Stimulated activated CD4-positive, alpha-beta T cell treated with anti-CD3 and anti-CD28 coated beads, TNF-alpha, amount 100 ng/mL, for 48 hours (primary cell): ENCODE results near the gene ENO2.

Source experiments
- DNase-seq, 3 donors: peaks; one replicate each; pipeline ENCODE4 v3.0.0-alpha.2; 2020; ENCODE audit warnings: low read depth in 3 of 3

The ENO2 gene

GRCh38 chr12:6960593-6961277 is 46.4 kb downstream of the ENO2 start:
- no peak for DNase-seq

GRCh38 chr12:6961278-6961694 is 46.9 kb downstream of the ENO2 start:
- DNase-seq, result peak; percentile 86 to 93 (median 90)

DNA sequence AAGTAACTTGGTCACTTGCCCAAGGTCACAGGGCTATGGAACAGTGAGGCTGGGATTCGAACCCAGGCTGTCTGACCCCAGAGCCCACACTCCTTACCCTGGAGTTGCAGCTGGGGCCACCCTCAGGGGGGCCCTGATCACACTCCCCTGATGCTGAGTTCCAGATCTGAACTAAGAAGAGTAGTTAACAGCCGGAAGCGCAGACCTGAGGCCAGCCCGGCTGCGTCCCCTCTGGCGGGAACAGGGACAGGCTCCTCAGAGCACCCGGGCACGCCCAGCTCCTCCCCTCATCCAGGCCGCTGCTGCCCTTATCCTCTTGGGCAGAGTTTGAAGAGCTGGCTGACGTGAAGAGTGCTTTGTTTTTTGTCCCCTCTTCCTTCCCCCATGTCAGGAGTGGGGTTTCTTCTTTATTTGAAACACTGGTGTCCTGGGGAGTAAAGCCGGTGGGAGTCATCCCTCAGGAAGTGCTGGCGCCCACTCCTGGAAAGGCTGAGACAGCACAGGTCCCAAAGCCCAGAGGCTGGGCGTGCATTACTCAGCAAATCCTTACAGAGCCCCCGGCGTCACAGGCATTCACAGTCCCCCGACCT is 47.4 kb downstream of the ENO2 start:
- DNase-seq, result no peak

GRCh38 chr12:6962285-6963015 is 48.1 kb downstream of the ENO2 start:
- no peak for DNase-seq

- DNase-seq, result no peak
Measured at GRCh38 chr12:6963016-6963731, 48.8 kb downstream of the ENO2 start.

DNA sequence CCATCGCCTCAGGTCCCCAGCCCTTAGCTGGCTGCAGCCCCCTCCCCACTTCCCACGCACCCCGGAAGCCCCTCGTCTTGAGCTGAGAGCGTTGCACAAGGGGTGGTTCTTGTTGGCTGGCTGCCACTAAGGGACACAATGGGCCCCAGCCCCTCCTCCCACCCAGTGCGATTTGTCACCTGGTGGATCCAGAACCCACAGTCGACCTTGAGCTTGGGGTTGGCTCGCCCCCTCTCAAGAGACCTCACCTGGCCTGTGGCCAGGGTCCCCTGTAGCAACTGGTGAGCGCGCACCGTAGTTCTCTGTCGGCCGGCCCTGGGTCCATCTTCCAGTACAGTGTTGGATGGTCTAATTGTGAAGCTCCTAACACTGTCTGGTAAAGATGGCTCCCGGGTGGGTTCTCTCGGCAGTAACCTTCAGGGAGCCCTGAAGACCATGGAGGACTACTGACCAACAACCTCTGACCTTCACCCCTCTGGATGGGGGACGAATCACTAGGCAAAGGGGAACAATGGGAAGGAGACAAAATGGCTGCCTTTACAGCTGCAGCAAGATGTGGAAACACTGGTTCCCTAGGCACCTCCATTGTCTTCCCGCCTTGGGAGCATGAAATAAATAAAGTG is 49.5 kb downstream of the ENO2 start:
- no peak for DNase-seq

DNA sequence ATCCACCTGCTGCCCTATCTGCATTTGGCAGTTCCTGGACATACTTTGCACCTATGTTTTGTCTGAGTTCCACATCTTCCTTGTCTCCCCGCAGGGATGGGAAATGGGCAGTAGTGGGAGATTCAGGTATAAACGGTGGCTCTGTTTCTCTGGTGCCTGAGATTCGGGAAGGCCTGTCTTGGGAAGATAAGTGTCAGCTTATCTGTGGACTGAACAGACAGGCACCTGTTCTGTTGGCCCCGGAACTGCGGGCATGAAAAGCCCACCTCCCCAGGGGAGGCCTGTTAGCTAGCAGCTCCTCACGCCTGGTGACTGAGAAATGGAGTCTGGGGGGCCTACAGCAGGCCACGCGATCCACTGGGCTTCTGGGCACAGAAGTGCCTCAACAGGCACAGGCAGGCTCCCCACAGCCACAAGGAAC is 50.2 kb downstream of the ENO2 start:
- no peak for DNase-seq

DNA sequence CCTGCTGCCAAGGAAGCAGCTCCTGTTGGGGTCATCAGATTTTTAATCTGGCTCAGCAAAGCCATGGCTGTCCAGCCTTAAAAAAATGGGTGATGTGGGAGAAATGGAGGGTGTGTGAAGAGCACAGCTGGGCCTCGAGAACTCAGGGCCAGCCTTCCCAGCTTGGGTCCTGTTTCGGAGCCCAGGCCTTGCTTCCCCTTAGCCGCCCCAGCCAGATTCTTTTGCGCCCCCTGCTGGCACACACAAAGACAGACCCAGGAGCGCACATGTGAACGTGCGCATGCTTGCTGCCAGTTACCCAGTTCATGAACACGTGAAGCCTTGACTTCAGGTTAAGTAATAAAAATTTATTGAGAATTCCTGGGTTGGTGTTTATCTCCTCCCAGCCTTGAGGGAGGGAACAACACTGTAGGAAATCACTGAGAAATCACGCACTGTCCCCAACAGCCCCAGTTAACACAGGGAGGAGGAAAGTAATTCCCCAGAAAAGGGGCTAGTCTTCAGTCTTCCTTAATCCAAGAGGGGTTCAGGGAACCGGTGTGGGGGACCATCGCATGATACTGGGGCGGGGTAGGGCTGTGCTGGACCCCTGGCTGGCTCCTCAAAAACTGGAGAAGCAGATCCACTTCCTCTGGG is 50.8 kb downstream of the ENO2 start:
- peak; percentile 73 to 89 (median 81) for DNase-seq

DNA sequence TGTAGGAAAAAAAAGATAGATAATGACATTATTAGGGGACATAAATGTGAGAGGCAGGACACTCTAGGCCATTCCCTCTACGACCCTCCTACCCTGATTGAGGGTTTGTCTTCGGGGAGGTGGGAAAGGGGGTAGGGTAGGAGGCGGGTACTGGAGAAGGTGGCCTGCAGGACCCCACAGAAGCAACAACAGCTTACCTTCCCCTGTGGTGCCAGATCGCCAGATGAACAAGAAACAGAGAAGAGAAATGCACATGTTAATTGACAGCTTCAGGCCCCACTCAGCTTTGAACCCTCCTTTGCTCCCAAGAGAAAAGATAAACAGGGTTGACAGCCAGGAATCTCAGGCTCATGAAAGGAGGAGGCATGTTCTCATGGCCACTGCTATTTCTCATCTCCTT is 51.3 kb downstream of the ENO2 start:
- no peak for DNase-seq

DNA sequence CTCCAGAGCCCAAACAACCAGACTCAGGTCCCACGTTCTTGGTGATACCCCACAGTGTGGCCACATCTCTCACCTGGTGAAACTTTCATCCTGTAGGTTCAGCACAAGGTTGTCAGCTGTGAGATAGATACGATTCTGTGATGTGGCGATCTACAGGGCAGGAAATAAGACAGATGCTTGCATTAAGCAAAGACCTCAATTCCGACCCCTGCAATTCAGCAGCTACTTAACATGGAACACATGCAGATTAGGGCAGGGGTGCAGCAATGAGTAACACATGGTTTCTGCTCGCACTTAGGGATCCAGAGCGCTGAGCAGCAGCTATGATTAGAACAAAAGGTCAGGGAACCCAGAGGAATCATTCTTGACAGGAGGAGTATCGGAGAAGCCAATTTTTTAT is 52.0 kb downstream of the ENO2 start:
- DNase-seq, result no peak

- no peak for DNase-seq
Measured at GRCh38 chr12:6967651-6968100, 53.3 kb downstream of the ENO2 start.

- DNase-seq, result no peak
Measured at GRCh38 chr12:6968426-6968825, 54.0 kb downstream of the ENO2 start.

GRCh38 chr12:6970096-6970527 is 55.7 kb downstream of the ENO2 start:
- DNase-seq, result no peak
